Breast epithelium (tissue), 4 donors: ENCODE results near the gene P3H4. TPM values are rescaled to one million over a fixed set of nuclear protein-coding genes. Genes with fewer than 3 reads are reported as not detected.
"Not testable (repeated sequence)": the region's sequence is repeated elsewhere in the genome, so short reads cannot be mapped to it uniquely, and the experiment has no call there.

ENCODE experiments used
- DNase-seq, 2 donors: peaks; one replicate each; pipeline ENCODE4 v3.0.0-alpha.2; 2019; ENCODE audit warnings: low spot score in 2 of 2
- H3K27ac ChIP-seq, 2 donors: fragments of 200-600 bp; sonication (generic) in 1 of 2; one replicate each; pipeline ENCODE4 v1.5.1; 2016 to 2019; ENCODE audit warnings: mild to moderate bottlenecking in 1 of 2
- H3K27me3 ChIP-seq, 2 donors: fragments of 200-600 bp; sonication (generic) in 1 of 2; one replicate each; pipeline versions ENCODE4 v1.5.1 to v1.6.0; 2017 to 2019; ENCODE audit warnings: control low read depth in 1 of 2, mild to moderate bottlenecking in 1 of 2
- H3K36me3 ChIP-seq: fragments of 200-600 bp; one replicate; pipeline ENCODE4 v1.5.1; 2019
- H3K4me1 ChIP-seq, 2 donors: fragments of 200-600 bp; sonication (generic); one replicate each; pipeline ENCODE4 v1.5.1; 2016 to 2019; ENCODE audit warnings: control low read depth in 1 of 2
- H3K4me3 ChIP-seq, 3 donors: fragments of 200-600 bp; sonication (generic); 1 replicate in 2 of 3; 2 replicates in 1 of 3; pipeline ENCODE4 v1.5.1; 2016 to 2019; ENCODE audit warnings: mild to moderate bottlenecking in 3 of 3, moderate library complexity in 2 of 3
- H3K9me3 ChIP-seq, 2 donors: fragments of 200-600 bp; sonication (generic) in 1 of 2; one replicate each; pipeline ENCODE4 v1.5.1; 2016 to 2019; ENCODE audit warnings: control low read depth in 1 of 2
- CTCF ChIP-seq, 3 donors: fragments of 450-650 bp; IDR thresholded peaks; one replicate each; pipeline ENCODE4 v1.5.1; 2016 to 2017; ENCODE audit warnings: antibody characterized with exemption in 3 of 3, mild to moderate bottlenecking in 3 of 3, moderate library complexity in 3 of 3
- POLR2A ChIP-seq: fragments of 450-650 bp; IDR thresholded peaks from one replicate; pipeline ENCODE4 v1.6.1; 2016; ENCODE audit warnings: antibody characterized with exemption, mild to moderate bottlenecking, moderate library complexity
- POLR2AphosphoS5 ChIP-seq, 3 donors: sonication (generic); formaldehyde crosslinking; IDR thresholded peaks; one replicate each; pipeline ENCODE4 v1.6.1; 2017; ENCODE audit warnings: antibody characterized with exemption in 3 of 3
- intact Hi-C: fragments of 100-400 bp; cut with DNase I; formaldehyde crosslinking; loops from one replicate; pipeline ENCODE4 v1.15.1; 2023; ENCODE audit warnings: low total_unique reads
- total RNA-seq, 3 donors: library from RNA; depleted of rRNA; stranded (reverse); fragments of >200 nt; gene quantifications; one replicate each; pipeline ENCODE4 v1.1.0, GENCODE V29; 2016

P3H4 gene
- total RNA-seq, 3 donors from 2014 or later = 6.2 to 19.0 (median 14.9) TPM

- H3K27ac ChIP-seq = no peak overlapping the region
- intact Hi-C loops = no loop called here
- DNase-seq = no peak
- no peak overlapping the region for H3K4me3 ChIP-seq
- TF ChIP-seq POLR2A (no peak), CTCF (IDR thresholded peaks at IDR 0.05) (no peak), POLR2AphosphoS5 (IDR thresholded peaks at IDR 0.05) (no peak)
- no peaks in the 10 kb centered on the region for H3K4me1 ChIP-seq
- H3K27me3 ChIP-seq = no peaks in the 10 kb centered on the region
- H3K9me3 ChIP-seq = no peaks in the 10 kb centered on the region
- H3K36me3 ChIP-seq = no peaks in the 10 kb centered on the region
Measured at GRCh38 chr17:41844971-41845370, 33.2 kb upstream of the P3H4 start.

- H3K27me3 ChIP-seq, H3K27ac ChIP-seq, H3K4me1 ChIP-seq, H3K9me3 ChIP-seq, intact Hi-C loops, DNase-seq, H3K36me3 ChIP-seq, H3K4me3 ChIP-seq: not testable (repeated sequence)
Measured at GRCh38 chr17:41840781-41841180, 29.0 kb upstream of the P3H4 start.

- H3K4me1 ChIP-seq, H3K27me3 ChIP-seq, H3K36me3 ChIP-seq, H3K9me3 ChIP-seq, H3K4me3 ChIP-seq, DNase-seq, H3K27ac ChIP-seq, intact Hi-C loops: not testable (repeated sequence)
Measured at GRCh38 chr17:41839448-41839847, 27.7 kb upstream of the P3H4 start.

- H3K27ac ChIP-seq = peak within 1 kb of the TSS; percentile 83 to 90
- intact Hi-C loops = no loop called here
Measured at GRCh38 chr17:41837761-41838538, 26.2 kb upstream of the P3H4 start, which contains the start of gene KLHL10. KLHL10 (plus strand) TSS chr17:41837825; CDS start chr17:41837933, 108 bp downstream.

GRCh38 chr17:41836550-41837196 lies 24.9 kb upstream of the P3H4 start:
- no peaks in the 10 kb centered on the region for H3K27me3 ChIP-seq
- TF ChIP-seq POLR2A (no peak), CTCF (IDR thresholded peaks at IDR 0.05) (no peak), POLR2AphosphoS5 (IDR thresholded peaks at IDR 0.05) (no peak)
- peak overlapping the region; percentile 83 to 90 for H3K27ac ChIP-seq
- intact Hi-C loops = no loop called here
- peak overlapping the region; percentile 90 to 94 (median 94) for H3K4me3 ChIP-seq
- no peaks in the 10 kb centered on the region for H3K4me1 ChIP-seq
- H3K9me3 ChIP-seq = no peaks in the 10 kb centered on the region
- no peaks in the 10 kb centered on the region for H3K36me3 ChIP-seq
- DNase-seq = no peak

More at GRCh38 chr17:41837761-41838538, 26.2 kb upstream of the P3H4 start, which contains the start of gene KLHL10:
- Histone ChIP-seq H3K4me3 (peak within 1 kb of the TSS in 2 of 3 donors; percentile 90 to 94), H3K27me3 (no peaks in the 10 kb centered on the region), H3K36me3 (no peaks in the 10 kb centered on the region), H3K9me3 (no peaks in the 10 kb centered on the region), H3K4me1 (no peaks in the 10 kb centered on the region)
- TF ChIP-seq POLR2A (no peak), CTCF (IDR thresholded peaks at IDR 0.05) (no peak), POLR2AphosphoS5 (IDR thresholded peaks at IDR 0.05) (no peak)
- DNase-seq = no peak
